Cardiac septum (tissue), 1 donor: Measurements from ENCODE around the gene ST6GALNAC4. TPM values are rescaled to one million over a fixed set of nuclear protein-coding genes. Genes with fewer than 3 reads are reported as not detected.
"Not testable (repeated sequence)": the region's sequence is repeated elsewhere in the genome, so short reads cannot be mapped to it uniquely, and the experiment has no call there.

Experiments
- DNase-seq: peaks from one replicate; pipeline ENCODE4 v3.0.0-alpha.2; 2020; ENCODE audit warnings: low spot score
- intact Hi-C: fragments of 100-400 bp; cut with DNase I; formaldehyde crosslinking; loops from one replicate; pipeline ENCODE4 v1.14.0; 2022
- total RNA-seq: library from RNA; stranded (reverse); fragmentation: NEBNext Ultra II Directional; extraction: Animal tissue kit (Norgen Biotek cat#: 25700); gene quantifications from one replicate; pipeline ENCODE4 v1.2.1, GENCODE V29; 2021
- donor health status: DM: no; HTN: no; CAD: no.

Gene ST6GALNAC4
- total RNA-seq, 1 donor from 2014 or later = 48.1 TPM

- intact Hi-C loops = loop anchor here (2.0 kb wide), 1 partner anchor 17 kb away; the partner anchor contains the start of gene ST6GALNAC4
- peak; percentile 89 for DNase-seq
Observed at GRCh38 chr9:127899128-127899943, 17.5 kb downstream of the ST6GALNAC4 start, which contains the start of gene ST6GALNAC6. TSS of gene ST6GALNAC6 (minus strand) at chr9:127899603. CDS start at chr9:127897981, 1,622 bp downstream.

DNA sequence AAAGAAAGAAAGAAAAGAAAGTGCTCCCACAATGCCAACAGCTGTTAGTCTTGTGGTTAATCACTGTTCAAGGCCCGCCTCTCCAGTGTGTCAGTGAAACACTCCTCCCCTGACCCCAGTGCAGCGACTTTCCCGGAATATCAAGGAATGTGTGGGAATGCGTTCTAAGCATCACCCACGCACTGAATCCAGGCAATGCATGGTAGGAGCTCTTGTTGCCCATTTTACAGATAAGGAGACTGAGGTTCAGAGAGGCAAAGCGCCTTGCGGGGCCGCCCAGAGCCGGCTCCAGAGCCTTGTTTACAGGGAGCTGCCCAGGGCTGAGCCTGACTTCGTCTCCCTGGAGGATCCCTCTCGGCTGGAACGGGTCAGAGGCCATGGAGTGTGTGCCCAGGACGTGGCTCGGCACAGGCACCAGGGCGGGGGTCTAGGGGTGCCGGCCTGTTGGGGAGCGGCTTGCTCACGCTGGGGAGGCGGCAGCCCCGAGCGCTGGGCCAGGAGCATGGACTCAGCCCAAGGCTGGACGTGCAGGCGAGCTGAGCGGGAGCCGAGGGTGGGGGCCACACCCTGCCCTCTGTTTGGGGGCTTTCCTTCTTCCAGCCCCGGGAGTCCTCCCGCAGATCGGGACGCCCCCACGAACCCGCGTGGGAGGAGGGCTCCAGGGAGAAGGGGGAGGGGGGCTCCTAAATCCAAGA lies 18.3 kb downstream of the ST6GALNAC4 start:
- DNase-seq = no peak
- intact Hi-C loops = loop anchor here (2.0 kb wide), 1 partner anchor 18 kb away; the partner anchor contains the start of gene ST6GALNAC4

DNA sequence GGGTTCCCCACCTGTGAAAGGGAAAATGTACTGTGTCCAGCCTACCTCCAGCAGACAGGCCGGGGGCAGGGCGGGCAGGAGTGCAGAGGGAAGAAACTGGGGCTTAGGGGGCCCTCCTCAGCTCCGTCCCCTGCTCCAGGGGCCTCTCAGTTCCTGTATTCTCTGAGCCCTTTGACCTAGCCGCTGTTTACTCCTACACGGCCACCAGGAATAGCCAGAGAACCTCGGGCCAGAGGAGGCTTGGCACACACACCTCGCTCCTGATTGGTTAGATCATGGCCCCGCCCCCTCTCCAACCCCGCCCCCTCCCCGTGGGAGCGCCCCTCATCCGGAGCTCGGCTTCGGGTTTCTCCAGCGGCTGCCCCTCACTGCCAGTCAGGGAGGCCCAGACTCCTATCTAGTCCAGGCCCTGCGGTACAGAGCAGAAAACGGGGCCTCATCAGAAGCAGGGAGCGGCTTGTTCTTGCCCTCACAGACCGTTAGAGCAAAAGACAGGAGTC lies 19.6 kb downstream of the ST6GALNAC4 start:
- intact Hi-C loops = loop anchor here (2.0 kb wide), 1 partner anchor 20 kb away; the partner anchor contains the start of gene AK1
- DNase-seq = no peak

DNA sequence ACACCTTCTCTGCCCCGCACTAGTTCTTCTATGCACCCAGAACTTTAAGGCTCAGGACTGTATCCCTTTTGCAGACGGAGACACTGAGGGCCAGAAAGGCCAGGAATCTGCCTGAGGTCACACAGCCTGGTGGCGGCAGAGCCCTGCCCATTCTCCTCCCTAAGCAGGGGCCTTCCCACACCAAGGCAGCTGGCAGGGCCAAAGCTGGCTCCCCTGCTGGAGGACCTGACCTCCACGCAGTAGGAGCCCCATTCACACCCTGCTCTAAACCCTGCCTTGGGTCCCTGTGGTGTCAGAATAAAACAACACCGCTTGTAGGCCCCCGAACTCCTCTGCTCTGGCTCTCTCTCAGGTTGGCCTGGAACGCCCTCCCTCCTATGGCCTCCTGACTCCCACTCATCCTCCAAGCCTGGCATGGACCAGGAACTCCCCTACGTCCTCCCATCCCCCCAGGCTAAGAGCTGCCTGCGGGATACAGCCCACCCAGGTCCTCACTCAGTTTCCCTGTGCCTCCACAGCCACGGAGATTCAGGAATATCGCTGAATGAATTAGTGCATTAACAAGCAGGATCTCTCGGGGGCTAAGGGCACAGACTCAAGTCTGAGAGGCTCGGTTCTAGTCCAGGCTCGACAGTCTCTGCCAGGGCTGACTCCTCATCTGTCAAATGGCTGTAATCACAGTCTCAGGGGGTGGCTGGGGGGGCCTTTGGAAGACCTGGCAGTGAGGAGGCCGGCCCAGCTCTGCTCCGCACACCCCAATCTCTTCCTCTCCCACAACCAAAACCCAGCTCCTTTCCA lies 20.2 kb downstream of the ST6GALNAC4 start:
- no peak for DNase-seq
- intact Hi-C loops = loop anchor here (2.0 kb wide), 1 partner anchor 20 kb away; the partner anchor contains the start of gene AK1

DNA sequence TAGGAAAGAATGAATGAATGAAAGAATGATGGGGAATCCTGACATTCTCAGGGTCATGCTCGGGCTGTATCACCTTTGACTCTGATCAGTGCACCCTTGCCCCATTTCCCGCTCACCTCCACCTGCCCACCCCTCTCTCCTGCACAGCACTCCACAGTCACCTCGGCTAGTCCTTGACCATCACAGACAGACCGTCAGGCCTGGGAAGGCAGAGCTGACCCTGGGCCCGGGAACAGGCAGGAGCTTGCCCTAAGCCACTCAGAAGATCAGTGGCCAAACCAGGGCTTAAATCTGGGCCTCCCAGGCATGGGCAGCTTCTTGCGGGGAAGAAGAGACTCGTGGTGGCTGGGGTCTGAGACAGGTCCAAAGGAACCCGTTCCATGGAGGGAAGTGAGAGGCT lies 21.0 kb downstream of the ST6GALNAC4 start:
- intact Hi-C loops = loop anchor here (2.0 kb wide), 1 partner anchor 19 kb away; the partner anchor contains the start of gene AK1
- DNase-seq = no peak

DNA sequence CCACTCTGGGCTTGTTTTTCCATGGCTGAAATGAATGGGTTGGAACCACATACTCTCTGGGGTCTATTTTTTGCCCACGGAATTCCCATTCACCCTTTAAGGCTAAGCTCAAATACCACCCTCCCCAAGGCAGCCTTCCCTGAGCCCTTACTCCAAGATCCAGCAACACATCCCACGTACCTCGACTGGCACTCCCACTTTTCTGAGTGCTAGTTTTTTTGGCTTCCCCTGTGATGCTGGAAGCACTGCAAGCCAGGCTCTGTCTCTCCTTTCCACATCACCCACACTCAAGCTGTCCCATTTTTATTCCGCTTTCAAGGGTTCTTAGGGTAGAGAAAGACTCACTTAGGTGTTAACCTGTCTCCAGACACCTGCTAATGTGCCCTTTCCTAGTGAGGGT lies 23.4 kb downstream of the ST6GALNAC4 start:
- no peak for DNase-seq
- intact Hi-C loops = no loop called here

DNA sequence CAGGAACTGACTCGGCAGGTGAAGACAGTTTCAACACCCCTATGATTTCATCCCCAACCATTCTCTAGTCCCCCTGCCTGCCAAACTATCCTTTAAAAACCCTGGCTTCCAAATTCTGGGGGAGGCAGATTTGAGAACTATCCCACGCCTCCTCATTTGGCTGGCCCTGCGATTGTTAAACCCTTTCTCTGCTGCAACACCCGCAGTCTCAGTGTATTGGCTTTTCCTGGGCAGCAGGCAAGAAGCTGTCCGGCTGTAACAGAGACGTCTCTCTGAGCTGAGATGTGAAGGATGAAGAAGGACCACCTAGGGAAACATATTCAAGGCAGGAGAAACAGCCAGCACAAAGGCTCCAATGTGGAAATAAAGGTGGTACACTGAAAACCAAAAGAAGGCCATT lies 24.0 kb downstream of the ST6GALNAC4 start:
- intact Hi-C loops = no loop called here

GRCh38 chr9:127890053-127890452 lies 26.8 kb downstream of the ST6GALNAC4 start:
- no peak for DNase-seq
- intact Hi-C loops = no loop called here

More for the DNA sequence above, 24.0 kb downstream of the ST6GALNAC4 start:
- no peak for DNase-seq

GRCh38 chr9:127887792-127888191 lies 29.0 kb downstream of the ST6GALNAC4 start:
- intact Hi-C loops = no loop called here

DNA sequence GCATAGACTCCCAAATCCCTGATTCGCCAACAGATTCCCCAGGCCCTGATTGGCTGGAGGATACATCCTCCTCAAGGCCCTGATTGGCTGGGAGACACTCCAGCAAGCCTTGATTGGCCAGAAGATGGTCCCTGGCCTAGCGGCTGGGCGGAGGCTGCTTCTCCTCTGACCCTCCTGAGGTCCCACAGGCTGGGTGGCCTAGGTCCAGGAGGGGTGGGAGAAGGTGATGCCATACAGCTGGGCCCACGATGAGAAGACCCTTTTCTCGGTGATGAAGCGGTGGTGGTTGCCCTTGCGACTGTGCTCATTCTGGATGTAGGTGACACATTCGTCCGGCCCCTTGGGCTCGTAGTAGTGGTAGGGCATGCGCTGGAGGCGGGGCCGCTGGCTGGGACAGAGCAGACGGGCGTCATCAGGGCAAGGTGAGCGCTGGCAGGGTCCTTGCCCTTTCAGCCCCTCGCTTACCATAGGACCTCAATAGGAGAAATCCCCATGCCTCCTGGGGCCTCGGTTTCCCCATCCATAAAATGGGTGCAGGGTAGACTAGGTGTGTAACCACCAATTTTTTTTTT lies 30.4 kb downstream of the ST6GALNAC4 start:
- no peak for DNase-seq
- intact Hi-C loops = no loop called here

More at GRCh38 chr9:127887792-127888191, 29.0 kb downstream of the ST6GALNAC4 start:
- DNase-seq = no peak

- intact Hi-C loops = no loop called here
- DNase-seq = no peak
Observed at GRCh38 chr9:127885508-127886281, 31.1 kb downstream of the ST6GALNAC4 start.

GRCh38 chr9:127884976-127885490 lies 31.8 kb downstream of the ST6GALNAC4 start:
- intact Hi-C loops = no loop called here
- DNase-seq = no peak

- DNase-seq = no peak
- intact Hi-C loops = no loop called here
Observed at GRCh38 chr9:127884427-127884911, 32.4 kb downstream of the ST6GALNAC4 start.

- intact Hi-C loops = no loop called here
Observed at GRCh38 chr9:127883959-127884358, 32.9 kb downstream of the ST6GALNAC4 start.

DNA sequence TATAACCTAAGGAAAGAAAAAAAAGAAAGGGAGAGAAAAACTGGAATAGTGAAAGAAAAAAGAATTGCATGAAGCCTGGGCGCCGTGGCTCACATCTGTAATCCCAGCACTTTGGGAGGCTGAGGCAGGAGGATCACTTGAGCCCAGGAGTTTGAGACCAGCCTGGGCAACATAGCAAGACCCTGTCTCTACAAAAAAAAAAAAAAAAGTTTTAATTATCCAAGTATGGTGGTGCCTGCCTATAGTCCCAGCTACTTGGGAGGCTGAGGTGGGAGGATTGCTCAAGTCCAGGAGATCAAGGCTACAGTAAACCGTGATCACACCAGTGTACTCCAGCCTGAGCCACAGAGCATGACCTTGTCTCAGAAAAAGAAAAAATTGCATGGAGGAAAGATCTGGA lies 35.1 kb downstream of the ST6GALNAC4 start:
- DNase-seq, intact Hi-C loops: not testable (repeated sequence)

More at GRCh38 chr9:127883959-127884358, 32.9 kb downstream of the ST6GALNAC4 start:
- no peak for DNase-seq

GRCh38 chr9:127880143-127880542 lies 36.7 kb downstream of the ST6GALNAC4 start:
- intact Hi-C loops = no loop called here
- DNase-seq = no peak

- intact Hi-C loops = loop anchor here (5.0 kb wide), 1 partner anchor 38 kb away; the partner anchor contains the start of gene ST6GALNAC4
- DNase-seq = no peak
Observed at GRCh38 chr9:127878652-127879390, 38.0 kb downstream of the ST6GALNAC4 start.
